Neuron (in vitro differentiated cells): ENCODE data around the gene KRTAP4-7.
"Not testable (repeated sequence)": the region's sequence is repeated elsewhere in the genome, so short reads cannot be mapped to it uniquely, and the experiment has no call there.

Experiments used
- H2AFZ ChIP-seq: one replicate; pipeline ENCODE4 v1.6.1; 2013; ENCODE audit warnings: low read depth, mild to moderate bottlenecking, inconsistent platforms, low read length, moderate library complexity
- H3K27me3 ChIP-seq: one replicate; pipeline ENCODE4 v1.6.1; 2013; ENCODE audit warnings: low read length; ENCODE audit not compliant: insufficient read depth
- H3K36me3 ChIP-seq: one replicate; pipeline ENCODE4 v1.6.1; 2013; ENCODE audit warnings: low read length; ENCODE audit not compliant: insufficient read depth
- H3K4me1 ChIP-seq: one replicate; pipeline ENCODE4 v1.6.1; 2013; ENCODE audit warnings: low read length; ENCODE audit not compliant: insufficient read depth
- H3K4me3 ChIP-seq: 2 replicates; pipeline ENCODE4 v1.5.1; 2013; ENCODE audit warnings: mild to moderate bottlenecking, low read length, moderate library complexity
- H3K9me3 ChIP-seq: one replicate; pipeline ENCODE4 v1.6.1; 2013; ENCODE audit warnings: low read length

Gene KRTAP4-7

DNA sequence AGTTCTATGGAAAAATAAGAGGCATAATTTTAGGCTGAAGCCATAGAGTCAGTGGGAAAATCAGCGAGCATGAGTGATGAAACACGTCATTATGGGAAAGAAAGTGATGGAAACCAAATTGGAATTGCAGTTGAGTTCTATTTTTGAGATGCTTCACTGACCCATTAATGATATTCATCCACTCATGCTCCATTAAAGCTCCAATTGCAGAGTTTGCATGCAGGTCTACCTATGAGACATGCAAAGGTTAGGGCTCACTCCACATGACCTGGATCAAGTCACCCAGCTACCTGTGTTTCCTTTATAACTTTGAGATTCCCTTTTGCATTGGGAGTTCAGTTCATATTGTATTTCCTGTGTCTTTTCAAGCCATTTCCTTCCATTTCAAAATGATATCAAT lies 10.3 kb upstream of the KRTAP4-7 start:
- no peak overlapping the region for H3K4me3 ChIP-seq
- no peaks in the 10 kb centered on the region for H3K4me1 ChIP-seq
- no peaks in the 10 kb centered on the region for H3K36me3 ChIP-seq

GRCh38 chr17:41076788-41077187 lies 7.2 kb upstream of the KRTAP4-7 start:
- no peak overlapping the region for H2AFZ ChIP-seq
- no peaks in the 10 kb centered on the region for H3K36me3 ChIP-seq
- no peaks in the 10 kb centered on the region for H3K9me3 ChIP-seq
- no peaks in the 10 kb centered on the region for H3K27me3 ChIP-seq
- no peaks in the 10 kb centered on the region for H3K4me1 ChIP-seq
- H3K4me3 ChIP-seq = no peak overlapping the region

More for the DNA sequence above, 10.3 kb upstream of the KRTAP4-7 start:
- Histone ChIP-seq H3K27me3 (no peaks in the 10 kb centered on the region), H3K9me3 (no peaks in the 10 kb centered on the region), H2AFZ (no peak overlapping the region)

- Histone ChIP-seq H3K4me3 (no peak overlapping the region), H2AFZ (no peak overlapping the region), H3K27me3 (no peaks in the 10 kb centered on the region), H3K36me3 (no peaks in the 10 kb centered on the region), H3K4me1 (no peaks in the 10 kb centered on the region), H3K9me3 (no peaks in the 10 kb centered on the region)
Measured at GRCh38 chr17:41082626-41083025, 1.3 kb upstream of the KRTAP4-7 start.

DNA sequence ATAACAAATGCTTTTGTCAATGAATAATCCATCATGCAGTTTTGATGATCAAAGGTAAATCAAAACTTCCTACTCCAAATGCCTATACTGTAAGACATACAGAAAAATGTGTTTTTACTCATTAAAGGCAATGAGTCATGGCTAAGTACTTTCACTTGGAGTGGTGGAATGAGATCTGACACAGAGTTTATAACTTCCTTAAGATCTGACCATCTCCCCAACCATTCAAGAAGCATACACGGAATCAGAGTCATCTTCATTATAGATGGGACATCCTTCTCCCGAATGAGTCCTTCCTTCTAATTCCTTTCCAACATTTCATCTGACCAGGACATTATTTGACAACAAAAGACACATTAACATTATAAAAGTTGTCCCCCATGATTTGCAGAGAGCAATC lies 523 bp upstream of the KRTAP4-7 start:
- not testable (repeated sequence) for H3K4me1 ChIP-seq, H3K36me3 ChIP-seq, H3K4me3 ChIP-seq, H3K27me3 ChIP-seq, H3K9me3 ChIP-seq, H2AFZ ChIP-seq

DNA sequence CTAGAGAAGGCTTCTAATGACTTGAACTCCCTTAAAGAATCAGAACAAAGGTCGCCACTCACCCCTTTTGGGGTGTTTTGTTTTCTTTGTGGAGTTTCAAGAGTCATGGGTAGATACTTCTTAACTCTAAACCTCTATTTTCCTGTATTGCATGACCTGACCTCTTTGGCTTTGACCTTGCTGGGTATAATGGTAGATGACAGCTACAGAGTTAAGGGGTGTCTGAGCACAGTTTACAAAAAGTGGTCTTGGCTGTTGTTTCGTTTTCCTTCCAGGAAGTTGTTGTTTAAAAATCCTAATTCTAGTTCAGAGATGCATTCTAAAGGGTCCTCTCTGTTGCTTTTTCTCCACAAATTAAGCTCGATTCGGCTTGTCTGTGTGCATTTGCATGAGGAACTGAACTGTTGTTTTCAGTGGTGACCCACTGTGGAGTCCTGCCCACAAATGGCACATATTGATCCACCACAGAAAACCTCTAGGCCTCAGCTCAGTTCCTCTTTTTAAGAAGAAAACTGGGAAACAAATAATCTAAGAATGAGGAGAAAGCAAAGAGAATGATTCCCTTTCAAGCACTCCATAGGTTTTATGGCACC lies 4.9 kb downstream of the KRTAP4-7 start:
- not testable (repeated sequence) for H3K4me3 ChIP-seq, H2AFZ ChIP-seq, H3K27me3 ChIP-seq, H3K36me3 ChIP-seq, H3K4me1 ChIP-seq, H3K9me3 ChIP-seq

DNA sequence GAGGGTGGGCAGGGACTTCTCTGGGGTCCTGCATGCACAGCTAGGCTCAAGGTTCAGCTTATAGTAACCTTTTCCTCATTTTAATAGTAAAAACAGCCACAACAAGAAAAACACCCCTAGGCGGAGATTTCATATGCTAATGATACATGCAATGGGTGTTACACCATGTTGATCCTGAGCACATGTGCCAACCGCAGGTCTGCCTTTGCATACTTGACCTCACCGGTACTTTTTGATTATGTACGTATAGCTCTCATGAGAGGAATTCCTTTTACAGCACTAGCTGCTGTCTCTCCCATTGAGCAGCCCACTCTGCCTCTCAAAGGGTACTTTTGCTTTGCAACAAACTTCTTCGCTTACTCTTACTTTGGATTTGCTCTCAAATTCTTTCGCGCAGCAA lies 12.1 kb downstream of the KRTAP4-7 start:
- H3K9me3 ChIP-seq = no peaks in the 10 kb centered on the region
- H3K36me3 ChIP-seq = no peaks in the 10 kb centered on the region
- H3K27me3 ChIP-seq = peaks cover 3% of the 10 kb centered on the region
- H3K4me1 ChIP-seq = no peaks in the 10 kb centered on the region
- H3K4me3 ChIP-seq = no peak overlapping the region
- no peak overlapping the region for H2AFZ ChIP-seq

GRCh38 chr17:41098042-41098441 lies 14.1 kb downstream of the KRTAP4-7 start, which contains the start of gene KRTAP4-8:
TSS of gene KRTAP4-8 (minus strand) at chr17:41098142. CDS start at chr17:41098084, 58 bp downstream.
- no peak within 1 kb of the TSS for H2AFZ ChIP-seq
- H3K4me3 ChIP-seq = no peak within 1 kb of the TSS
- no peaks in the 10 kb centered on the region for H3K4me1 ChIP-seq
- H3K27me3 ChIP-seq = peaks cover 3% of the 10 kb centered on the region
- no peaks in the 10 kb centered on the region for H3K9me3 ChIP-seq
- H3K36me3 ChIP-seq = no peaks in the 10 kb centered on the region

DNA sequence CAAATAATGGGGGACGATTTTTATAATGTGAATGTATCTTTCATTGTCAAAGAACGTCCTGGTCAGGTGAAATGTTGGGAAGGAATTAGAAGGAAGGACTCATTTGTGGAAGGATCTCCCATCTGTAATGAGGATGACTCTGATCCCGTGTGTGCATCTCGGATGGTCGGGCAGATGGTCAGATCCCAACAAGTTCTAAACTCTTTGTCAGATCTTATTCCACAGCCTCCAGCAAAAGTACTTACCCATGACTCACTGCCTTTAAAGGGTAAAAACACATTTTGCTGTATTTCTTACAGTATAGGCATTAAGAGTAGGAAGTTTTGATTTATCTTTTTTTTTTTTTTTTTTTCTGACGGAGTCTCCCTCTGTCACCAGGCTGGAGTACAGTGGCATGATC lies 14.5 kb downstream of the KRTAP4-7 start:
- Histone ChIP-seq H3K9me3 (no peaks in the 10 kb centered on the region), H3K4me1 (no peaks in the 10 kb centered on the region), H3K36me3 (no peaks in the 10 kb centered on the region)

DNA sequence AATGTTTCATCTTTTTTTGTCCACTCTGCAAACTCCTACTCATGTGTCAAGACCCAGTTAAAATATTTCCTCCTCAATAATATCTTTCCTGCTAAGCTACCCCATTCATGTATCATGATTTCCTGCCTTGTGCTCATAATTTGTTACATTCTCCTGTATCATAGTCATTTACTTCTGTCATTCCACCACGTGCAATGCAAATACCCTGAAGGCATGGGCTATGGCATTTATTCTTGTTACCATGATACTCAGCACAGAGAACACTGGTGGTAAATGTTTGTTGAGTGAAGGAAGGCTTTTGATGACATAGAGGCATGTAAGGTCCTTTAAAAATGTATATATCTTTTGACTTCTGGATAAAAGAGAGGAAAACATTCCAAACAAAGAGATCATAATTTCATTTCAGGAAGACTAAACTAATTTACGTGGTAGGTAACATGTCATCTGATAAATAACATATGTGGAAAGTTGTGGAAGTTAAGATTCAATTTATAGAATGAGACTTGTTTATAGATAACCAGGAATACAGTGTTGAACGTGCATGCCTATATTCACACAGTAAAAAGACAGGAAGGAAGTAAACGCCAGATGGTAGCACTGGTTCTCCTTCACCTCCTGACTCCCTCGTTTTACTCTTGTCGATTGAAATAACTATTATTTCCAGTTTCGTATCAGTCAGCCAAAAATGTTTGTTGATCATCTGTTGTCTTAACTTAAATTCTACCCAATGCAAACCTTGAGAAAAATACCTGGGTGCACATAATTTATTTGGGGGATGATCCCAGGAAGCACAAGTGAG lies 15.9 kb downstream of the KRTAP4-7 start:
- not testable (repeated sequence) for H3K27me3 ChIP-seq, H2AFZ ChIP-seq, H3K36me3 ChIP-seq, H3K4me1 ChIP-seq, H3K9me3 ChIP-seq, H3K4me3 ChIP-seq

More for the DNA sequence above, 14.5 kb downstream of the KRTAP4-7 start:
- H3K4me3 ChIP-seq = no peak overlapping the region
- H3K27me3 ChIP-seq = peaks cover 3% of the 10 kb centered on the region
- H2AFZ ChIP-seq = no peak overlapping the region

- H3K4me3 ChIP-seq = no peak within 1 kb of the TSS
- H3K36me3 ChIP-seq = no peaks in the 10 kb centered on the region
- H3K4me1 ChIP-seq = no peaks in the 10 kb centered on the region
- H2AFZ ChIP-seq = no peak within 1 kb of the TSS
- peaks cover 3% of the 10 kb centered on the region for H3K27me3 ChIP-seq
- H3K9me3 ChIP-seq = no peaks in the 10 kb centered on the region
Measured at GRCh38 chr17:41101586-41102259, 17.8 kb downstream of the KRTAP4-7 start, which contains the start of gene KRTAP4-16. TSS of gene KRTAP4-16 (minus strand) at chr17:41102209. CDS start at chr17:41102209, 0 bp downstream.

- Histone ChIP-seq H3K4me3 (no peak overlapping the region), H3K4me1 (no peaks in the 10 kb centered on the region), H3K27me3 (no peaks in the 10 kb centered on the region), H2AFZ (no peak overlapping the region), H3K9me3 (no peaks in the 10 kb centered on the region), H3K36me3 (no peaks in the 10 kb centered on the region)
Measured at GRCh38 chr17:41103896-41104295, 19.9 kb downstream of the KRTAP4-7 start.

GRCh38 chr17:41104386-41105038 lies 20.6 kb downstream of the KRTAP4-7 start:
- not testable (repeated sequence) for H3K9me3 ChIP-seq, H3K4me1 ChIP-seq, H3K36me3 ChIP-seq, H3K4me3 ChIP-seq, H3K27me3 ChIP-seq, H2AFZ ChIP-seq

DNA sequence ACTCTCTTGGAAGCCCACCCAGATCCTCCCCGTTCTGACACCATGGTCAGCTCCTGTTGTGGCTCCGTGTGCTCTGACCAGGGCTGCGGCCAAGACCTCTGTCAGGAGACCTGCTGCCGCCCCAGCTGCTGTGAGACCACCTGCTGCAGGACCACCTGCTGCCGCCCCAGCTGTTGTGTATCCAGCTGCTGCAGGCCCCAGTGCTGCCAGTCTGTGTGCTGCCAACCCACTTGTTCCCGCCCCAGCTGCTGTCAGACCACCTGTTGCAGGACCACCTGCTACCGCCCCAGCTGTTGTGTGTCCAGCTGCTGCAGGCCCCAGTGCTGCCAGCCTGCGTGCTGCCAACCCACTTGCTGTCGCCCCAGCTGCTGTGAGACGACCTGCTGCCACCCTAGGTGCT lies 21.4 kb downstream of the KRTAP4-7 start, which contains the start of gene KRTAP4-9:
TSS of gene KRTAP4-9 (plus strand) at position 43 of the 400 bp plus-strand sequence. CDS start at position 43, 0 bp downstream.
- H3K9me3 ChIP-seq, H3K36me3 ChIP-seq, H3K4me1 ChIP-seq, H3K27me3 ChIP-seq, H3K4me3 ChIP-seq, H2AFZ ChIP-seq: not testable (repeated sequence)
